COLO668 (cell line): Measurements from ENCODE around the gene PPM1A.
"Not testable (repeated sequence)": the region's sequence is repeated elsewhere in the genome, so short reads cannot be mapped to it uniquely, and the experiment has no call there.

Experiments
- DNase-seq: peaks from one replicate; lab custom pipeline; 2025; ENCODE audit not compliant: unreplicated experiment; lab: John Stamatoyannopoulos, UW

Gene PPM1A

DNA sequence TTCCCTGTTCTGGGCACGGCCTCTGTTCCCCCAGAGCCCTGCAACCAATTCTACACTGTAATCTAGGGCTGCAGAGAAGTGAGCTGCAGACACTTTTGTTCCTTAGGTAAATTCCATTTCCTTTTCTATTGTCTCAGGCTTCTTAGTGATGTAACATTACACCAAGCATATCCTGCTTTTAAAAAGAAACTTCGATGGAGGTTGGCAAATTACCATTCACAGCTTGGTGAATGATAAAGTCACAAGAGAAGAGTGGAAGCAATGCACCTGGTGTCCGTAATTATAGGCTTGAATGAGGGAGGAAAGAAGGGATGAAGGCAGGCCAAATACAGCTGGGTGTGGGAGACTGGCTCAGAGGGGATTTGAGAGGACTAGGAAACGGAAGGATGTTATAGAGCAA, 68.6 kb downstream of the PPM1A start:
- DNase-seq = no peak

DNA sequence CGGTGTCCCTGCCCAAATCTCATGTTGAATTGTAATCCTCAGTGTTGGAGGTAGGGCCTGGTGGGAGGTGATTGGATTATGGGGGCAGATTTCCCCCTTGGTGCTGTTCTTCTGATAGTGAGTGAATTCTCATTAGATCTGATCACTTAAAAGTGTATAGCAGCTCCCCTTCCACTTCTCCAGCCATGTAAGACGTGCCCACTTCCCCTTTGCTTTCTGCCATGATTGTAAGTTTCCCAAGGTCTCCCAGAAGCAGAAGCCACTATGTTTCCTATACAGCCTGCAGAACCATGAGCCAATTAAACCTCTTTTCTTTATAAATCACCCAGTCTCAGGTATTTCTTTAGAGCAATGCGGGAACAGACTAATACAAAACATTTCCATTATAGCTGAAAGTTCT, 71.8 kb downstream of the PPM1A start:
- not testable (repeated sequence) for DNase-seq

DNA sequence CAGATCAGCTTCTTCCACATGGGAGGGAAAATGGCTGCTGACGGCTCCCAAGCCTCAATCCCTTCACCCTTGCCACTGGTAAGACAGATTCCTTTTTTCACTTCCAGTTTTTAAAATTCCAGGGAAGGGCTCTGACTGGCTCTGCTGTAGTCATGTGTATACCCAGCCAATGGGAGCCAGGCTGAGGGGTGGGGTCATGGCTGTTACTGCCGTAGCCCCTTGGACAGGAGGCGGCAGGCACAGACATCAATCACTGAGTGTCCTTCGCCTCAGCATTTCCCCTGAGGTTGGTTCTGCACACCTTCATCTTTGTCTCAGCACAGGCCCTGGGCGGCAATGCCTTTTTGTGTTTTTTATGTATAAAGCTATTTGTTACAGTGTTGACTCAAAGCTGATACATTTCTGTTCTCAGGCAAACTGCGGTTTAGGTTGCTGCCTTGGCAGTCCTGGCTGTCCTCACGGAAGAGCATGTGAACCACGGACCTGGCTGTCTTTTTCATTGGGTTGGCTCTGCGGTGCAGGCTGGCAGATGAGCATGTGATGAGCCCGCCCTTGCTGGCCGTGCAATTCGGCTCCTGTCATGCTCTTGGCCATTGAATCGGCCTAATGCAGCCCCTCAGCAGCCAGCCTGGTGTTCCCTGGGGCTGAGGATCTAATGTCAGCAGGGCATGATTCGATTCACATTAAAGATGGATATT, 74.3 kb downstream of the PPM1A start:
- DNase-seq = no peak

DNA sequence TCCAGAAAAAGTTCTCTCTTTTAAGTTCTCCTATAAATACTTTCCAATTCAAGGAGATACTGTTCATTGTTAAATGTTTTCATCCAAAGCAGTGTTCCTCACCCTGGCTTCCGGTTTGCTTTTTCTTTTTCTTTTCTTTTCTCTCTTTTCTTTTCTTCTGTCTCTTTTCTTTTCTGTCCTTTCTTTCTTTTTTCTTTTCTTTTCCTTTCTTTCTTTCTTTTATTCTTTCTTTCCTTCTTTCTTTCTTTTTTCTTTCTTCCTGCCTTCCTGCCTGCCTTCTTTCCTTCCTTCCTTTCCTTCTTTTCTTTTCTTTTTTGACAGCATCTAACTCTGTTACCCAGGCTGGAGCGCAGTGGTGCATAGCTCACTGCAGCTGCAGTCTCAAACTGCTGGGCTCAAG, 75.8 kb downstream of the PPM1A start:
- no peak for DNase-seq

DNA sequence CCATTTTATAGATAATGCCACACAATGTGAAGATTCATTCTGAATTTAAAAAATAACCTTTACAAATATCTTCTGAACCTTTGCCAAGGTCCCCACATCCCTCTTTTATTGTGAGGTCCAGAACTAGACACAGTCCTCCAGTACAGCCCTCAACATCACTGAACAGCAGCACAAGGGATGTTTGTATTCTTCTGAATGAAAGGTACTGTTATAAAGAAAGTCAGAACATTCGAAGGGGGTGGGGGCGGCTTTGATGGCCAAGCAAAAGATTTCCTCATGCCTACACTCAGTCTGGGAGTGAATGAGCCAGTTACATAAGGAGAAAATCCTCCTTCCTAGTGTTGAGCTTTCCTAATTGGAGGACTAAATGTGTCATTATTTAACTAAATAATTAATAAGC, 77.3 kb downstream of the PPM1A start:
- no peak for DNase-seq

- peak; percentile 77 for DNase-seq
Measured at GRCh38 chr14:60327447-60328331, 78.7 kb downstream of the PPM1A start.

GRCh38 chr14:60328583-60328982, 79.6 kb downstream of the PPM1A start:
- no peak for DNase-seq

DNA sequence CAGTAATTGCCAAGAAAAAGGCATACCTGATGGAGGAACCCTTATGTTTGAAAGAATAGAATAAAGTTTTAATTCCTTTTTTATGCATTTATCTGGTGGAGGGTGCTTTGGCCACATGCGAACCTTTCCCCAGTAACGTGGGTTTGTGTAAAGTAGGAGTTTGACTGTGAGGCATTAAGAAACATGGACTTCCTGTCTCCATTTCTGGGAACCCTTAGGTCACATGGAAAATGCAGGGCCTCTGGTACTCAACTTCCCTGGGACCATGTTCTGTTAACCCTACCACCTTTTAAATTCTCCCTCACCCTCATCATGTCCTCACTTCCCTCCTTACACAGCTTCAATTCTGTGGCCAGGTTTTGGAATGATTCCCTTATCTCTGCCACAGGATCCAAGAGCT, 80.3 kb downstream of the PPM1A start:
- no peak for DNase-seq

GRCh38 chr14:60331201-60332045, 82.4 kb downstream of the PPM1A start:
- peak; percentile 89 for DNase-seq

- DNase-seq = no peak
Measured at GRCh38 chr14:60332046-60332399, 83.0 kb downstream of the PPM1A start.

- DNase-seq = no peak
Measured at GRCh38 chr14:60332869-60333268, 83.8 kb downstream of the PPM1A start.

DNA sequence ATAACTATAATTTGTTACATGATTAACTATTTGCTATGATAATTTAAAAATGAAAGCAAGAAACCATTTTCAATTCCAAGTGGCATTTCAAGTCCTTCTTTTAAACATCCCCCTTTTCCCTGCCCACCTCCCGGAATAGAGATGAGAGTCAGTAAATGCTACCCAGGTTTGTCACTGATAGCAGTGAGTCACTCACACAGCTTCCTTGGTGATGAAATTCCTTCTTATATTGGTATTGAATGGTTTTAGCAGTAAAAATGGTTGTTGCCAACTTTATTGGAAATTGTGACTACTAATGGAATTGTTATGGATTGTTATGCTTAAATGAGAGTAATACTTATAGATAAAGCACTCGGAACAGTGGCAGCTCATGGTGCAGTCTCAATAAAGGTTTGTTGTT, 90.5 kb downstream of the PPM1A start:
- DNase-seq = no peak

DNA sequence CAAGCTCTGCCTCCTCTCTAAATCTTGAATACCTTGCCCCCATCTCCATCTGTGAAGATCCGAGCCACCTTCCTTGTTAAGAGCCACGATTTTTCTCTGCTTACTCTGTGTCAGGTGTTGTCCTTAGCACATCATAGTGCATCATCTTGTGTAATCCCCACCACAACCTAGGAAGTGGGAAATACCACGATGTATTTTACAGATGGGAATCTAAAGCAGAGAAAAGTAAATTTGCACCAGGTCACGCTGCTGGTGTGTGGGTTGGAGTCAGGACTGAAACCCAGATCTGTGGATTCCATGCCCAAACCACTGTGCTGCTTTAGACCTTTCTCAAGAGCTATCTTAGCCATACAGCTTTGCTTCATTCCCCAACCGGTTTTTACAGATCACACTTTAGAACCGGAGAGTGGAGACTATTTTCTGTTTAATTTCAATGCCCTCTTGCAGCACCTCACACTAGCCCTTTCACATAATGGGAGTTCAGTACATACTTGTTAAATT, 94.6 kb downstream of the PPM1A start:
- no peak for DNase-seq

GRCh38 chr14:60344751-60345150, 95.7 kb downstream of the PPM1A start:
- DNase-seq = no peak

GRCh38 chr14:60346706-60347105, 97.7 kb downstream of the PPM1A start:
- no peak for DNase-seq

DNA sequence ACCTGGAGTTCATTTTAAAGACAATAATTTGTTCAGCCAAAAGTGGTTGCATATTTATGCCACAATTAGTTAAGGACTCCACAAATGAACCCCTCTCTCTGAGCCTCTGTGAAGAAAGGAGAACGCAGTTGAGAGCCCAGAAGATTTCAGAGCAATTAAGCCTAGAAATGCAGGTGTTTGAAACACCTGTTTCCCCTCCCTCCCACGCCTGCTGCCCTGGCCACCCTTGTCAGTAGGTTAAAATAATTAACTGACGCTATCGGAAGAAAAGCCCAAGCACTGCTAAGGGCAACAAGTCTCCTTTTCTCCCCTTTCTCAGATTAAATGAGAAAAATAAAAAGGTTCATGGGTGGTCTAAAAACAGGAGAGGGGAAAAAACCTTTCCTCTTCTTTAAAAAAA, 99.2 kb downstream of the PPM1A start:
- no peak for DNase-seq
